Keratinocyte (primary cell): ENCODE measurements around the gene HK1. TPM values are rescaled to one million over a fixed set of nuclear protein-coding genes. Genes with fewer than 3 reads are reported as not detected.

Experiments
- DNase-seq: peaks from one replicate; pipeline ENCODE4 v3.0.0-alpha.2; 2011; ENCODE audit warnings: low read depth, missing footprints, low spot score
- FAIRE-seq: peaks from 2 replicates; lab custom pipeline; 2011; peaks lifted over from hg19 to GRCh38; lab: Jason Lieb, UNC
- H2AFZ ChIP-seq: 2 replicates; pipeline ENCODE4 v1.6.0; 2012; ENCODE audit warnings: low read length, control low read depth, inconsistent platforms; ENCODE audit not compliant: control insufficient read depth
- H3K27ac ChIP-seq: 2 replicates; pipeline ENCODE4 v1.5.1; 2011; ENCODE audit warnings: low read length; ENCODE audit not compliant: control insufficient read depth, insufficient read depth
- H3K27me3 ChIP-seq: 3 replicates; pipeline ENCODE4 v1.6.0; 2011; ENCODE audit warnings: low read length; ENCODE audit not compliant: control insufficient read depth, insufficient read depth; ENCODE audit errors: extremely low read depth
- H3K36me3 ChIP-seq, 2 experiments: 2 replicates in 1 of 2; 3 replicates in 1 of 2; pipeline ENCODE4 v1.5.1; 2011; ENCODE audit warnings: low read length in 2 of 2, mild to moderate bottlenecking in 1 of 2; ENCODE audit not compliant: control insufficient read depth in 2 of 2, insufficient read depth in 2 of 2; ENCODE audit errors: extremely low read depth in 1 of 2
- H3K4me1 ChIP-seq: 3 replicates; pipeline ENCODE4 v1.5.1; 2011; ENCODE audit warnings: low read length; ENCODE audit not compliant: control insufficient read depth, insufficient read depth; ENCODE audit errors: extremely low read depth
- H3K4me2 ChIP-seq: 3 replicates; pipeline ENCODE4 v1.6.0; 2011; ENCODE audit warnings: low read depth, low read length; ENCODE audit not compliant: control insufficient read depth, insufficient read depth; ENCODE audit errors: extremely low read depth
- H3K4me3 ChIP-seq, 3 experiments: fragments of 200-600 bp in 1 of 3; sonication (generic) in 1 of 3; 2 replicates in 2 of 3; 3 replicates in 1 of 3; pipeline ENCODE4 v1.5.1; 2011 to 2016; ENCODE audit warnings: low read length in 3 of 3, mild to moderate bottlenecking in 3 of 3, control low read depth in 2 of 3, inconsistent platforms in 1 of 3, low read depth in 1 of 3, mixed read lengths in 1 of 3, mixed run types in 1 of 3, moderate library complexity in 1 of 3; ENCODE audit not compliant: control insufficient read depth in 2 of 3, insufficient read depth in 2 of 3; ENCODE audit errors: extremely low read depth in 1 of 3
- H3K79me2 ChIP-seq: 2 replicates; pipeline ENCODE4 v1.6.0; 2012; ENCODE audit warnings: low read length; ENCODE audit not compliant: control insufficient read depth, insufficient read depth
- H3K9ac ChIP-seq: 3 replicates; pipeline ENCODE4 v1.6.0; 2011; ENCODE audit warnings: low read length; ENCODE audit not compliant: control insufficient read depth, insufficient read depth; ENCODE audit errors: extremely low read depth
- H3K9me1 ChIP-seq: 3 replicates; pipeline ENCODE4 v1.6.0; 2011; ENCODE audit warnings: low read length; ENCODE audit not compliant: control insufficient read depth, insufficient read depth; ENCODE audit errors: extremely low read depth
- H3K9me3 ChIP-seq: 2 replicates; pipeline ENCODE4 v1.5.1; 2012; ENCODE audit warnings: low read depth, low read length; ENCODE audit not compliant: control insufficient read depth
- H4K20me1 ChIP-seq: 3 replicates; pipeline ENCODE4 v1.6.0; 2011; ENCODE audit warnings: low read length; ENCODE audit not compliant: control insufficient read depth, insufficient read depth; ENCODE audit errors: extremely low read depth
- CTCF ChIP-seq, 3 experiments: IDR thresholded peaks in 1 of 3; conservative IDR thresholded peaks in 1 of 3; optimal IDR thresholded peaks in 1 of 3; 2 replicates in 2 of 3; 3 replicates in 1 of 3; pipeline versions ENCODE3 to v1.5.1; 2011; ENCODE audit warnings: low read length in 3 of 3, mild to moderate bottlenecking in 3 of 3, moderate library complexity in 2 of 3, control low read depth in 1 of 3, inconsistent platforms in 1 of 3; ENCODE audit not compliant: insufficient read depth in 2 of 3; ENCODE audit errors: extremely low read depth in 1 of 3
- EZH2 ChIP-seq: IDR thresholded peaks from one replicate; pipeline ENCODE4 v1.6.1; 2012; ENCODE audit warnings: inconsistent platforms, mild to moderate bottlenecking, low read length, moderate library complexity
- dilution Hi-C: fragments of 300-500 bp; cut with MboI; formaldehyde crosslinking; loops from one replicate; pipeline ENCODE4 v1.7.0; 2020; ENCODE audit warnings: low sequenced_read_pairs; ENCODE audit not compliant: extremely low pct_ligation_motif_present
- polyA plus RNA-seq, 5 experiments: library from polyadenylated mRNA; depleted of rRNA in 3 of 5; stranded (reverse) in 3 of 5; stranded (forward) in 1 of 5; unstranded in 1 of 5; fragments of >200 nt; gene quantifications; 1 replicate in 1 of 5; 2 replicates in 3 of 5; 3 replicates in 1 of 5; pipeline versions ENCODE4 v1.2.1 to v1.2.3, GENCODE V29; 2011 to 2012; ENCODE audit warnings: missing spikeins in 2 of 5, low read depth in 1 of 5, low replicate concordance in 1 of 5

The HK1 gene
- polyA plus RNA-seq, 1 donor (not counting 4 experiments of a cell fraction or from before 2014, with no cell fraction given), result 106 TPM

GRCh38 chr10:69360485-69361302 is 82.4 kb downstream of the HK1 start:
- H3K9me3 ChIP-seq, result no peaks in the 10 kb centered on the region
- no peaks in the 10 kb centered on the region for H4K20me1 ChIP-seq
- no peak overlapping the region for H3K4me3 ChIP-seq
- DNase-seq (no peak), FAIRE-seq (peak; percentile 92)
- peaks cover 42% of the 10 kb centered on the region for H3K79me2 ChIP-seq
- H3K4me1 ChIP-seq, result peaks cover 53% of the 10 kb centered on the region
- peaks cover 14% of the 10 kb centered on the region for H3K9me1 ChIP-seq
- H3K36me3 ChIP-seq, result peaks cover 19 to 29% of the 10 kb centered on the region in 2 experiments
- H3K27ac ChIP-seq, result no peak overlapping the region
- H2AFZ ChIP-seq, result no peak overlapping the region
- peak overlapping the region; percentile 51 for H3K4me2 ChIP-seq
- no peak for TF ChIP-seq CTCF (optimal IDR thresholded peaks at IDR 0.05 in 1 of 3, IDR thresholded peaks at IDR 0.05 in 1 of 3, conservative IDR thresholded peaks at IDR 0.05 in 1 of 3; ENCODE audit: extremely low read depth in 1 of 3, insufficient read depth in 2 of 3, low read length in 3 of 3)
- TF ChIP-seq EZH2, result no peak
- no peak overlapping the region for H3K9ac ChIP-seq
- dilution Hi-C loops, result no loop called here
- no peaks in the 10 kb centered on the region for H3K27me3 ChIP-seq

GRCh38 chr10:69361303-69361614 is 83.0 kb downstream of the HK1 start:
- dilution Hi-C loops, result no loop called here
- H3K27ac ChIP-seq, result no peak overlapping the region
- no peaks in the 10 kb centered on the region for H4K20me1 ChIP-seq
- no peak overlapping the region for H3K9ac ChIP-seq
- TF ChIP-seq CTCF (optimal IDR thresholded peaks at IDR 0.05 in 1 of 3, IDR thresholded peaks at IDR 0.05 in 1 of 3, conservative IDR thresholded peaks at IDR 0.05 in 1 of 3; ENCODE audit: extremely low read depth in 1 of 3, insufficient read depth in 2 of 3, low read length in 3 of 3), result no peak
- no peak for TF ChIP-seq EZH2
- peak overlapping the region; percentile 51 for H3K4me2 ChIP-seq
- no peaks in the 10 kb centered on the region for H3K27me3 ChIP-seq
- DNase-seq, result no peak
- H2AFZ ChIP-seq, result no peak overlapping the region
- no peaks in the 10 kb centered on the region for H3K9me3 ChIP-seq
- no peak for FAIRE-seq
- H3K9me1 ChIP-seq, result peaks cover 14% of the 10 kb centered on the region
- peaks cover 21 to 32% of the 10 kb centered on the region in 2 experiments for H3K36me3 ChIP-seq
- H3K4me3 ChIP-seq, result no peak overlapping the region
- H3K4me1 ChIP-seq, result peaks cover 53% of the 10 kb centered on the region
- H3K79me2 ChIP-seq, result peaks cover 38% of the 10 kb centered on the region
